ENCODE results near the gene EXOC4.
A peak's percentile ranks its signal among the peaks of the same experiment; 100 is the strongest.

EXOC4 gene

DNA sequence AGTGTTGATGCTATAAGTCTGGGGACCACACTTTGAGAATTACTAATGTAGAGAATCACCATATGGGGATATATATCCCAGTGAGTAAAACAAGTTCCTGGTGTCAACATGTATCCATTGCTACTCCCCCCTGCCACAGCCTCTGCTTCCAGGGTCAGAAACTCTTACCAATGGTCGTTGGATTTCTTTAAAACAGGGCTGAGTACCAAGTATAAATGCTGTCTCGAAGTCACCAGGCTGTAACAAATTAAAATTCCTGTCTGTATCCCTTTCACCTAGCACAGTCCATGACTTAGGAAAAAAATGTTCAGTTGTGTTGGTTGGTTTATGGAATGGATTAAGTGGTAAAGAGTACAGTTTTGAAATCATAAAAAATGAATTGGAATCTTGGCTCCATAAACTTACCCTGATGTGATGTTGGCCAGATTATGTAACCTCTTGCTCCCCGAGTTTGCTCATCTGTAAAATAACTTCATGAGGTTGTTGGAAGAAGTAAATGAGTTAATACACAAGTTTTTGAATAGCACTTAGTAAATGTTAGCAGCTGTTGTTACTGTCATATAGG is 510.3 kb downstream of the EXOC4 start:
- no peaks in the 10 kb centered on the region for H3K27me3 ChIP-seq (ENCODE audit: control insufficient read depth in 3 of 3, insufficient read depth in 3 of 3, low read depth in 1 of 3, low read length in 3 of 3)
- no peak for DNase-seq (ENCODE audit: low spot score)
- WGBS, 2 donors (ENCODE audit: extremely low coverage in 2 of 2, insufficient read length in 2 of 2, insufficient replicate concordance in 1 of 2): no CpG with 5 or more reads among the region's 3 CpGs

DNA sequence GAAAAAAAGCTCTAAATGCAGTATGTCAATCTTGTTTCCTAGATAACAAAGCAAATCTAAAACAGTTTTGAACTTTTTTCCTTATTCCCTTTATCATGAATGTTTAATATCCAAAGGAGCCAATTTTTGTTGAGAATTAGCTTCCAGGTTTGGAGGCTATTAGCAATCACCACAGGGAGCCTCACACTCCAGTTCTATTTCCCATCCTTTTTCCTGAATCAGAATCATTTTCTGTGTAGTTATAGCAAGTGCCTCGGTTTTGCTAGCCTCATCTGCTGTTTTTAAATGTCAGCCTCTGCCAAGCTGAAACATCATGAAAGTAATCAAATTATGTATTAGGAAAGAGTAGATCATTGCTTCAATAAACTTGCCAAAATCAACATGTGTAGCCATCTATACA is 516.8 kb downstream of the EXOC4 start:
- no peak overlapping the region for H2BK15ac ChIP-seq (ENCODE audit: low read length)
- no peak overlapping the region for H2AK5ac ChIP-seq (ENCODE audit: low read depth, low read length)
- H3K36me3 ChIP-seq (replicated peaks in 1 of 2; ENCODE audit: control insufficient read depth in 2 of 2, insufficient read depth in 2 of 2, low read length in 2 of 2): no peaks in the 10 kb centered on the region
- no peaks in the 10 kb centered on the region for H3K9me3 ChIP-seq (replicated peaks in 1 of 2; ENCODE audit: control insufficient read depth in 2 of 2, insufficient read depth in 1 of 2, low read depth in 1 of 2, low read length in 2 of 2)
- H3K27ac ChIP-seq (replicated peaks; ENCODE audit: low read length): no peak overlapping the region
- peaks cover 3 to 13% of the 10 kb centered on the region in 2 donors for H3K4me1 ChIP-seq (ENCODE audit: control insufficient read depth in 2 of 2, insufficient read depth in 1 of 2, low read depth in 1 of 2, low read length in 2 of 2)
- no peak overlapping the region for H2AFZ ChIP-seq (ENCODE audit: low read length)
- no peak overlapping the region for H3K4me2 ChIP-seq (ENCODE audit: insufficient read depth, low read length, poor library complexity, severe bottlenecking)
- no peak overlapping the region for H2BK12ac ChIP-seq (ENCODE audit: low read length)
- no peak for DNase-seq (ENCODE audit: low spot score)
- H4K8ac ChIP-seq (ENCODE audit: low read depth, low read length): no peak overlapping the region
- no peak overlapping the region for H2BK120ac ChIP-seq (ENCODE audit: low read depth, low read length)
- no peak overlapping the region for H2BK5ac ChIP-seq (ENCODE audit: low read length)
- H4K91ac ChIP-seq (ENCODE audit: low read depth, low read length, poor library complexity): no peak overlapping the region
- no peak overlapping the region for H3K14ac ChIP-seq (ENCODE audit: low read length)
- no peak overlapping the region for H3K4ac ChIP-seq (ENCODE audit: low read length)
- no CpG with 5 or more reads among the region's 1 CpG for WGBS, 2 donors (ENCODE audit: extremely low coverage in 2 of 2, insufficient read length in 2 of 2, insufficient replicate concordance in 1 of 2)
- no peaks in the 10 kb centered on the region for H3K79me1 ChIP-seq (ENCODE audit: low read depth, low read length)
- H3K4me3 ChIP-seq (ENCODE audit: low read length in 2 of 2): no peak overlapping the region
- no peak overlapping the region for H3K9ac ChIP-seq (ENCODE audit: low read depth, low read length, poor library complexity)
- H3K18ac ChIP-seq (ENCODE audit: low read length): no peak overlapping the region
- no peaks in the 10 kb centered on the region for H3K27me3 ChIP-seq (ENCODE audit: control insufficient read depth in 3 of 3, insufficient read depth in 3 of 3, low read depth in 1 of 3, low read length in 3 of 3)
- no peak overlapping the region for H3K23ac ChIP-seq (ENCODE audit: low read depth, low read length, poor library complexity)

More for the DNA sequence above, 510.3 kb downstream of the EXOC4 start:
- H3K27ac ChIP-seq (replicated peaks; ENCODE audit: low read length): no peak overlapping the region
- no peak overlapping the region for H2AK5ac ChIP-seq (ENCODE audit: low read depth, low read length)
- no peak overlapping the region for H4K91ac ChIP-seq (ENCODE audit: low read depth, low read length, poor library complexity)
- H2BK120ac ChIP-seq (ENCODE audit: low read depth, low read length): no peak overlapping the region
- H3K4me1 ChIP-seq (ENCODE audit: control insufficient read depth in 2 of 2, insufficient read depth in 1 of 2, low read depth in 1 of 2, low read length in 2 of 2): peaks cover 0 to 5% of the 10 kb centered on the region in 2 donors
- no peak overlapping the region for H3K9ac ChIP-seq (ENCODE audit: low read depth, low read length, poor library complexity)
- H3K4me2 ChIP-seq (ENCODE audit: insufficient read depth, low read length, poor library complexity, severe bottlenecking): no peak overlapping the region
- H3K4ac ChIP-seq (ENCODE audit: low read length): no peak overlapping the region
- H4K8ac ChIP-seq (ENCODE audit: low read depth, low read length): no peak overlapping the region
- no peaks in the 10 kb centered on the region for H3K9me3 ChIP-seq (replicated peaks in 1 of 2; ENCODE audit: control insufficient read depth in 2 of 2, insufficient read depth in 1 of 2, low read depth in 1 of 2, low read length in 2 of 2)
- no peak overlapping the region for H2BK5ac ChIP-seq (ENCODE audit: low read length)
- H2BK12ac ChIP-seq (ENCODE audit: low read length): no peak overlapping the region
- H3K18ac ChIP-seq (ENCODE audit: low read length): no peak overlapping the region
- H3K4me3 ChIP-seq (ENCODE audit: low read length in 2 of 2): no peak overlapping the region
- H2AFZ ChIP-seq (ENCODE audit: low read length): no peak overlapping the region
- no peaks in the 10 kb centered on the region for H3K36me3 ChIP-seq (replicated peaks in 1 of 2; ENCODE audit: control insufficient read depth in 2 of 2, insufficient read depth in 2 of 2, low read length in 2 of 2)
- H3K14ac ChIP-seq (ENCODE audit: low read length): no peak overlapping the region
- no peak overlapping the region for H2BK15ac ChIP-seq (ENCODE audit: low read length)
- H3K23ac ChIP-seq (ENCODE audit: low read depth, low read length, poor library complexity): no peak overlapping the region
- no peaks in the 10 kb centered on the region for H3K79me1 ChIP-seq (ENCODE audit: low read depth, low read length)

DNA sequence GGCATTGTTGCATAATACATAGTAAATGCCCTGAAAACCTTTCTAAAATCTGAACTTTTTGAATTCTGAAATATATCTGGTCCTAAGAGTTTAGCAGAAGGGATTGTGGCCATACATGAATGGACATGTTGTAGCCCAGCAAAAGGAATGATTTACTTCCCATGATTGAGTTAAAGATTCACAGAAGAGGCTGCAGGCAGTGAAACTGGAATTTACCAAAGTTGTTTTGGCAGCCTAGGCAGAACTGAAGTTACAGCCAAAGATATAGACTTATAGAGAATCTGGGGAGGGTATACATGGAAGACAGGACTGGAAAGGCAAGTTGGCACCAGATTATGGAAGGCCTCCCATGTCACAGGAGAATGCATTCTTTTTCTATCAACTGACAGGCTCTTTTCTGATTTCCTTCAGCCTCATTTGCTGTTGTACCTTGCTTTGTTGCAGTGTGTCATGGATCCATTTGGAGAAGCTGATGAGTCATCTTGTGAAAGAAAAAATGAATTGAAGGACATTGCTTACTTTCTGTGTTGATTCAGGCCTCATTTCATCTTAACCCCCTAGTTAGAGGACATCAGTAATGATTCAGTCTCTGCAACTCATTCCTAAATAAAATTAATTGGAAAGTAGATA is 518.1 kb downstream of the EXOC4 start:
- no peak overlapping the region for H2AFZ ChIP-seq (ENCODE audit: low read length)
- no peak overlapping the region for H4K91ac ChIP-seq (ENCODE audit: low read depth, low read length, poor library complexity)
- H3K9ac ChIP-seq (ENCODE audit: low read depth, low read length, poor library complexity): no peak overlapping the region
- no peak overlapping the region for H2BK120ac ChIP-seq (ENCODE audit: low read depth, low read length)
- no peak overlapping the region for H3K23ac ChIP-seq (ENCODE audit: low read depth, low read length, poor library complexity)
- H3K27me3 ChIP-seq (ENCODE audit: control insufficient read depth in 3 of 3, insufficient read depth in 3 of 3, low read depth in 1 of 3, low read length in 3 of 3): no peaks in the 10 kb centered on the region
- no peak overlapping the region for H2BK12ac ChIP-seq (ENCODE audit: low read length)
- no peak overlapping the region for H3K27ac ChIP-seq (replicated peaks; ENCODE audit: low read length)
- no peak overlapping the region for H2BK15ac ChIP-seq (ENCODE audit: low read length)
- peak; percentile 1 for DNase-seq (ENCODE audit: low spot score)
- no peak overlapping the region for H3K14ac ChIP-seq (ENCODE audit: low read length)
- no peak overlapping the region for H2BK5ac ChIP-seq (ENCODE audit: low read length)
- H3K4me1 ChIP-seq (ENCODE audit: control insufficient read depth in 2 of 2, insufficient read depth in 1 of 2, low read depth in 1 of 2, low read length in 2 of 2): peaks cover 3 to 13% of the 10 kb centered on the region in 2 donors
- H3K4me2 ChIP-seq (ENCODE audit: insufficient read depth, low read length, poor library complexity, severe bottlenecking): no peak overlapping the region
- H3K18ac ChIP-seq (ENCODE audit: low read length): no peak overlapping the region
- no peak overlapping the region for H3K4me3 ChIP-seq (ENCODE audit: low read length in 2 of 2)
- no peaks in the 10 kb centered on the region for H3K79me1 ChIP-seq (ENCODE audit: low read depth, low read length)
- H3K4ac ChIP-seq (ENCODE audit: low read length): no peak overlapping the region
- H3K9me3 ChIP-seq (replicated peaks in 1 of 2; ENCODE audit: control insufficient read depth in 2 of 2, insufficient read depth in 1 of 2, low read depth in 1 of 2, low read length in 2 of 2): no peaks in the 10 kb centered on the region
- H3K36me3 ChIP-seq (replicated peaks in 1 of 2; ENCODE audit: control insufficient read depth in 2 of 2, insufficient read depth in 2 of 2, low read length in 2 of 2): no peaks in the 10 kb centered on the region
- H2AK5ac ChIP-seq (ENCODE audit: low read depth, low read length): no peak overlapping the region
- no peak overlapping the region for H4K8ac ChIP-seq (ENCODE audit: low read depth, low read length)

DNA sequence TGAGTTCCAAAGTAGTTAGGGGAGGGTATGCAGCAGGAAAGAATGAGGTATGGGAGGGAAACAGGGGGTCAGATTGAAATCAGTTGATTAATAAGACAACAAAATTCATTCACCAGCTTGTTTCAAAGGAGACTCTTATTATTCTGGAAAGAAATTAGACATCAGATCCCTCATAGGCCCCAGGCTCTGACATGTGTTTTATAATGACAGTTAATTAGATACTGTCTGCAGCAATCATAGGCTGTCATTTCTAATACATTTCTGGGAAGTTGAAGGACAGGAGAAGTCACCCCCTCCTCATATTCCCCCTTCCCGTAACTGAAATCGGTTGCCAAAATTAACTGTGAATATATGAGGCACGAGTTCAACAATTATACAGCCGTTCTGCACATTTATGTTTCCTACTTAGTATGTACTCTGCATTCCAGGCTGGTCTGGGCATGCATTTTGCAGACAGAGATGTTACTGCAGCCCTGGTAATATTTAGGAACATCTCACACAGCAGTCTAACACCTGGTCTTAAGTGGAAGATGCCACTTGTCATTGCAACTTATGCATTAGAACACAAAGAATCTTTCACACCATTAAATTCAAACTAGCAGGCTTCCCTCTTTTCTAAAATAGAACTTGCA is 519.0 kb downstream of the EXOC4 start:
- no peak for DNase-seq (ENCODE audit: low spot score)
- Histone ChIP-seq H3K4ac (ENCODE audit: low read length) (no peak overlapping the region), H2AK5ac (ENCODE audit: low read depth, low read length) (no peak overlapping the region), H2BK120ac (ENCODE audit: low read depth, low read length) (no peak overlapping the region), H3K9me3 (replicated peaks in 1 of 2; ENCODE audit: control insufficient read depth in 2 of 2, insufficient read depth in 1 of 2, low read depth in 1 of 2, low read length in 2 of 2) (no peaks in the 10 kb centered on the region), H3K79me1 (ENCODE audit: low read depth, low read length) (no peaks in the 10 kb centered on the region), H3K14ac (ENCODE audit: low read length) (no peak overlapping the region), H3K18ac (ENCODE audit: low read length) (no peak overlapping the region), H3K23ac (ENCODE audit: low read depth, low read length, poor library complexity) (no peak overlapping the region), H2BK15ac (ENCODE audit: low read length) (no peak overlapping the region), H3K27ac (replicated peaks; ENCODE audit: low read length) (no peak overlapping the region), H2BK5ac (ENCODE audit: low read length) (no peak overlapping the region), H3K4me1 (ENCODE audit: control insufficient read depth in 2 of 2, insufficient read depth in 1 of 2, low read depth in 1 of 2, low read length in 2 of 2) (peaks cover 3 to 13% of the 10 kb centered on the region in 2 donors), H3K4me3 (ENCODE audit: low read length in 2 of 2) (no peak overlapping the region), H4K91ac (ENCODE audit: low read depth, low read length, poor library complexity) (no peak overlapping the region), H2AFZ (ENCODE audit: low read length) (no peak overlapping the region), H3K27me3 (ENCODE audit: control insufficient read depth in 3 of 3, insufficient read depth in 3 of 3, low read depth in 1 of 3, low read length in 3 of 3) (no peaks in the 10 kb centered on the region), H3K4me2 (ENCODE audit: insufficient read depth, low read length, poor library complexity, severe bottlenecking) (no peak overlapping the region), H2BK12ac (ENCODE audit: low read length) (no peak overlapping the region), H3K36me3 (replicated peaks in 1 of 2; ENCODE audit: control insufficient read depth in 2 of 2, insufficient read depth in 2 of 2, low read length in 2 of 2) (no peaks in the 10 kb centered on the region), H3K9ac (ENCODE audit: low read depth, low read length, poor library complexity) (no peak overlapping the region), H4K8ac (ENCODE audit: low read depth, low read length) (no peak overlapping the region)
- WGBS, 2 donors (ENCODE audit: extremely low coverage in 2 of 2, insufficient read length in 2 of 2, insufficient replicate concordance in 1 of 2): no CpG with 5 or more reads among the region's 4 CpGs
